Vagina (tissue), 2 donors: ENCODE data around the gene NOL4L.

ENCODE experiments used
- CTCF ChIP-seq, 3 experiments: fragments of 450-650 bp in 2 of 3; fragments of 200-600 bp in 1 of 3; sonication (generic) in 1 of 3; IDR thresholded peaks; one replicate each; pipeline ENCODE4 v1.5.1; 2017 to 2019; ENCODE audit warnings: antibody characterized with exemption in 3 of 3, mild to moderate bottlenecking in 2 of 3, moderate library complexity in 2 of 3
- POLR2A ChIP-seq, 2 donors: fragments of 450-650 bp; IDR thresholded peaks; one replicate each; pipeline ENCODE4 v1.6.1; 2017; ENCODE audit warnings: antibody characterized with exemption in 2 of 2, mild to moderate bottlenecking in 2 of 2, moderate library complexity in 2 of 2
- POLR2AphosphoS5 ChIP-seq, 2 donors: sonication (generic); formaldehyde crosslinking; IDR thresholded peaks; one replicate each; pipeline ENCODE4 v1.9.0; 2017; ENCODE audit warnings: antibody characterized with exemption in 2 of 2, mild to moderate bottlenecking in 2 of 2, low read depth in 1 of 2; ENCODE audit not compliant: insufficient read depth in 1 of 2

GRCh38 chr20:32450484-32451061 lies 134.6 kb downstream of the NOL4L start:
- TF ChIP-seq POLR2A (IDR thresholded peaks at IDR 0.05) (no peak), CTCF (IDR thresholded peaks at IDR 0.05) (no peak), POLR2AphosphoS5 (IDR thresholded peaks at IDR 0.05; ENCODE audit: insufficient read depth in 1 of 2, low read depth in 1 of 2) (no peak)
